H1 (cell line): ENCODE measurements around the gene TRIM7. TPM values are rescaled to one million over a fixed set of nuclear protein-coding genes. Genes with fewer than 3 reads are reported as not detected.

ENCODE experiments used
- PHF8 ChIP-seq: fragments of 200-600 bp; sonication (generic); conservative IDR thresholded peaks from 2 replicates; pipeline ENCODE4 v1.7.1; 2012; ENCODE audit warnings: low read depth, mild to moderate bottlenecking, inconsistent platforms, low read length, moderate library complexity
- RBBP5 ChIP-seq: IDR thresholded peaks from 2 replicates; pipeline ENCODE4 v1.7.1; 2012; ENCODE audit warnings: low read depth, mild to moderate bottlenecking, inconsistent platforms, low read length, moderate library complexity, borderline replicate concordance
- RFX5 ChIP-seq: IDR thresholded peaks from 2 replicates; pipeline ENCODE4 v1.6.1; 2011; ENCODE audit warnings: low read depth, low read length, improper control_type of control experiment, borderline replicate concordance
- polyA plus RNA-seq, 7 experiments: library from polyadenylated mRNA; depleted of rRNA in 3 of 7; stranded (reverse) in 5 of 7; unstranded in 2 of 7; fragments of >200 nt in 5 of 7; fragments of 200-250 nt in 2 of 7; gene quantifications; 1 replicate in 5 of 7; 2 replicates in 1 of 7; 4 replicates in 1 of 7; pipeline versions ENCODE4 v1.2.1 to v1.2.3, GENCODE V29; 2011 to 2013; ENCODE audit warnings: missing spikeins in 2 of 7, mixed read lengths in 2 of 7
- total RNA-seq: library from RNA; stranded (reverse); fragmentation: NEBNext Ultra II Directional; extraction: Animal tissue kit (Norgen Biotek cat#: 25700); gene quantifications from 2 replicates; pipeline ENCODE4 v1.2.1, GENCODE V29; 2021

TRIM7 gene
- total and polyA plus RNA-seq, 2 of the 8 experiments (the other 6 are each of a cell fraction or from before 2014, with no cell fraction given), result 0.36 to 0.47 TPM

GRCh38 chr5:181187500-181188213 lies 17.3 kb downstream of the TRIM7 start (continued):
- TF ChIP-seq RFX5, result no peak
- TF ChIP-seq PHF8, result 0 out of 2 replicates have a peak, but pooled peaks have one; percentile 10
- peak; percentile 66; the same call in 1 of the 2 replicates for TF ChIP-seq RBBP5
